ENCODE measurements around the gene SHH. TPM values are rescaled to one million over a fixed set of nuclear protein-coding genes. Genes with fewer than 3 reads are reported as not detected.

SHH gene
- total RNA-seq, 4 donors from 2014 or later, result not detected

GRCh38 chr7:155807789-155808548, 4.3 kb downstream of the SHH start:
- 40 to 41% methylated on average over 18 to 22 of the region's 33 CpGs for WGBS, 2 donors
- Histone ChIP-seq H3K4me3 (peak overlapping the region in 2 of 4 donors; percentile 24 to 49), H3K4me1 (peaks cover 35 to 86% (median 58%) of the 10 kb centered on the region in 3 donors), H3K9me3 (no peaks in the 10 kb centered on the region), H3K27me3 (peaks cover 25 to 100% (median 51%) of the 10 kb centered on the region in 4 donors), H3K27ac (no peak overlapping the region), H3K36me3 (no peaks in the 10 kb centered on the region)
- intact Hi-C loops (cut with DNase I), result no loop called here
- TF ChIP-seq POLR2A (IDR thresholded peaks at IDR 0.05) (no peak), CTCF (IDR thresholded peaks at IDR 0.05) (no peak)
- DNase-seq, result no peak

DNA sequence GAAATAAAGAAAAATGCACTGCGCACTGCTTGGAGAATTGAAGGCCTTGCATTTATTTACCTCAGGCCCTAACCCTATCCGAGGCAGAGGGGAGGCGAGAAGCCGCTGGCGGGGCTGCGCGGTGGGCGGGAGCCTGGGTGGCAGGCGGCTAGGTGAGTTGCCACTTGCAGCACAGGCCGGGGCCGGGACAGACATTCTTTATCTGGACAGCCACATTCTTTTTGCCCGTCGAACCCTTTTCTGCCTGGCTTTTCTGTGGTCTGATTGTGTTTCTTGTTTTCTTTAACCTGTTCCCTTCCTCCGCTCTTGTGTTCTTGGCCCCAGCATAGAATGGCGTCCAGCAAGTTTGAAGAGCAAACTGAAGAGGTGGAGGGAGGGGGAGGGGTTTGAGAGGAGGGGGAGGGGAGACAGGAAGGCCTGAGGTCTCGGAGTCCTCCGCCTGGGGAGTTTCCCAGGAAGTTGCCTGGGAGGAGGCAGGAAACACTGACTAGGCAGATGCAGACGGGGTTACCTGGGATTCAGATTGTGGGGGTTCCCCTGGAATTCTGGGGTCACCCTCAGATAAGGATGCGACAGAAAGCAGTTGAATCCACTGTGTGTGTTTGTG, 5.1 kb downstream of the SHH start:
- intact Hi-C loops (cut with DNase I), result no loop called here
- no peak overlapping the region for H3K4me3 ChIP-seq
- no peaks in the 10 kb centered on the region for H3K36me3 ChIP-seq
- H3K9me3 ChIP-seq, result no peaks in the 10 kb centered on the region
- 50 to 69% methylated on average over 16 to 17 of the region's 19 CpGs for WGBS, 2 donors
- TF ChIP-seq POLR2A (IDR thresholded peaks at IDR 0.05) (no peak), CTCF (IDR thresholded peaks at IDR 0.05) (no peak)
- peaks cover 35 to 86% (median 59%) of the 10 kb centered on the region in 3 donors for H3K4me1 ChIP-seq
- DNase-seq, result no peak
- no peak overlapping the region for H3K27ac ChIP-seq
- H3K27me3 ChIP-seq, result peaks cover 25 to 100% (median 48%) of the 10 kb centered on the region in 4 donors

DNA sequence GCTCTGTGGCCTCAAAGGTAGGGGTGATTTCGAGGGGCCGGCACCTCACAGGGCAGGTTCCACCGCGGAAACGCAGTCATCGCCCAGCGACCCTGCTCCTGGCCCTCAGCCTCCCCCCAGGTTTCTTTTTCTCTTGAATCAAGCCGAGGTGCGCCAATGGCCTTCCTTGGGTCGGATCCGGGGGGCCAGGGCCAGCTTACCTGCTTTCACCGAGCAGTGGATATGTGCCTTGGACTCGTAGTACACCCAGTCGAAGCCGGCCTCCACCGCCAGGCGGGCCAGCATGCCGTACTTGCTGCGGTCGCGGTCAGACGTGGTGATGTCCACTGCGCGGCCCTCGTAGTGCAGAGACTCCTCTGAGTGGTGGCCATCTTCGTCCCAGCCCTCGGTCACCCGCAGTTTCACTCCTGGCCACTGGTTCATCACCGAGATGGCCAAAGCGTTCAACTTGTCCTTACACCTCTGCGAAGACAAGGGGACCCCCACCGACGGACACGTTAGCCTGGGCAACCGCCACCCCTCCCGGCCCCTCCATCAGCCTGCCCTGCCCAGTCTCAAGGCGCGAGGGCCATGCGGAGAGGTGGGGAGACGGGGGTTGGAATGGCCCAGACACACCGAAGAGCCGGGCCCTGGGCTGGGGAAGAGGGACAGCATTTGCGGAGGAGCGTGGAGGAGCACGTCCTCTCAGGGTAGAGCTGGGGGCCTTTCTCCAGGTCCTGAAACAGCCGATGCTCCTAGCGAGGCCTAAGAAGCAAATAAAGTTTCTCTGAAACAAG, 6.0 kb downstream of the SHH start:
- Histone ChIP-seq H3K4me1 (peaks cover 35 to 77% (median 52%) of the 10 kb centered on the region in 3 donors), H3K36me3 (no peaks in the 10 kb centered on the region), H3K27me3 (peaks cover 25 to 100% (median 40%) of the 10 kb centered on the region in 4 donors), H3K27ac (no peak overlapping the region), H3K4me3 (peak overlapping the region in 3 of 4 donors; percentile 20 to 53 (median 40)), H3K9me3 (no peaks in the 10 kb centered on the region)
- DNase-seq, result no peak
- intact Hi-C loops (cut with DNase I), result no loop called here
- 56 to 71% methylated on average over 20 to 22 of the region's 47 CpGs for WGBS, 2 donors
- TF ChIP-seq CTCF (IDR thresholded peaks at IDR 0.05), result no peak
- no peak for TF ChIP-seq POLR2A (IDR thresholded peaks at IDR 0.05)

DNA sequence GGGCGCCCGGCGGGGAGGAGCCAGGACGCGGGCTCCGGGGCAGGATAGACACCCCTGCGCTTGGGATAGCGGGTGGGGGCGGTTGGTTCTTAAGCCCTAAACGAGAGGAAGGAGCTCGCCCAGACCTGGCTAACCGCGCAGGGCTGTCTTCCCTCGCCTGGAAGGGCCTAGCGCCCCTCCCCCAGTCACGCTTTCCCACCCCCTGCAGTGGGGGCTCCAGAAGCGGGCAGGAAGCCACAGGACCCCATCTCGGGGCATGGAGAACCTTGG, 6.5 kb downstream of the SHH start:
- no peak for DNase-seq
- TF ChIP-seq CTCF (IDR thresholded peaks at IDR 0.05) (no peak), POLR2A (IDR thresholded peaks at IDR 0.05) (no peak)
- H3K4me3 ChIP-seq, result peak overlapping the region; percentile 18 to 53 (median 30)
- WGBS, 2 donors, result 30% methylated on average over 4 of the region's 18 CpGs; no CpG with 5 or more reads in 1 of the 2 donors
- no peak overlapping the region for H3K27ac ChIP-seq
- intact Hi-C loops (cut with DNase I), result no loop called here
- peaks cover 35 to 72% (median 52%) of the 10 kb centered on the region in 3 donors for H3K4me1 ChIP-seq
- peaks cover 25 to 100% (median 35%) of the 10 kb centered on the region in 4 donors for H3K27me3 ChIP-seq
- no peaks in the 10 kb centered on the region for H3K36me3 ChIP-seq
- H3K9me3 ChIP-seq, result no peaks in the 10 kb centered on the region
